AG09309 (cell line): ENCODE results near the gene DDX31.

Experiments
- DNase-seq: peaks from one replicate; pipeline ENCODE4 v3.0.0-alpha.2; 2010; ENCODE audit warnings: low read depth
- H3K4me3 ChIP-seq: 2 replicates; pipeline ENCODE4 v1.5.1; 2011; ENCODE audit warnings: mild to moderate bottlenecking, low read depth, low read length, moderate library complexity; ENCODE audit not compliant: control insufficient read depth
- TF ChIP-seq, protein P1 (sequence below): IDR thresholded peaks from 2 replicates; pipeline ENCODE4 v1.5.1; 2011; ENCODE audit warnings: mild to moderate bottlenecking, low read depth, low read length, inconsistent platforms; ENCODE audit not compliant: insufficient read depth, control insufficient read depth; ENCODE audit errors: missing control alignments

DDX31 gene

GRCh38 chr9:132644251-132644650 lies 25.5 kb downstream of the DDX31 start:
- TF ChIP-seq, protein P1, sequence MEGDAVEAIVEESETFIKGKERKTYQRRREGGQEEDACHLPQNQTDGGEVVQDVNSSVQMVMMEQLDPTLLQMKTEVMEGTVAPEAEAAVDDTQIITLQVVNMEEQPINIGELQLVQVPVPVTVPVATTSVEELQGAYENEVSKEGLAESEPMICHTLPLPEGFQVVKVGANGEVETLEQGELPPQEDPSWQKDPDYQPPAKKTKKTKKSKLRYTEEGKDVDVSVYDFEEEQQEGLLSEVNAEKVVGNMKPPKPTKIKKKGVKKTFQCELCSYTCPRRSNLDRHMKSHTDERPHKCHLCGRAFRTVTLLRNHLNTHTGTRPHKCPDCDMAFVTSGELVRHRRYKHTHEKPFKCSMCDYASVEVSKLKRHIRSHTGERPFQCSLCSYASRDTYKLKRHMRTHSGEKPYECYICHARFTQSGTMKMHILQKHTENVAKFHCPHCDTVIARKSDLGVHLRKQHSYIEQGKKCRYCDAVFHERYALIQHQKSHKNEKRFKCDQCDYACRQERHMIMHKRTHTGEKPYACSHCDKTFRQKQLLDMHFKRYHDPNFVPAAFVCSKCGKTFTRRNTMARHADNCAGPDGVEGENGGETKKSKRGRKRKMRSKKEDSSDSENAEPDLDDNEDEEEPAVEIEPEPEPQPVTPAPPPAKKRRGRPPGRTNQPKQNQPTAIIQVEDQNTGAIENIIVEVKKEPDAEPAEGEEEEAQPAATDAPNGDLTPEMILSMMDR = no peak
- DNase-seq = no peak
- H3K4me3 ChIP-seq = no peak overlapping the region

- TF ChIP-seq, protein P1 = no peak
- no peak for DNase-seq
Observed at GRCh38 chr9:132641216-132641615, 28.6 kb downstream of the DDX31 start.

DNA sequence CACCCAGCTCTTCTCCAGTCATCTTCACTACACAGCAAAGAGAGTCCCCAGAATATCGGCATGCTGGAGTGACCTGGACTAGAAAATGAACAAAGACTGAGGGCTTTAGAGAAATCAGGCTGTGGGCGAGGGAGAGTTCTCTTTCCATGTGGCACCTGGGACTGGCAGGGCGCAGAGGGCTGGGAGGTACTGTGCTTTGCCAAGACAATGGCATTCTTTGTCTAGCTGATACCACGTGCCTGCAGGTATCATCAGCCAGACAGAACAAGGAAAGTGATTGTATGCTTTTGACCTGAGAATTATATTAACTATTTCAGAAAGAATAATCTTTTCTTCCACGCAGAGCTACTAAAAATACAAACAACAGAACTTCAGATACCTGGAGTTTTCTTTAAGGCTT lies 30.5 kb downstream of the DDX31 start:
- H3K4me3 ChIP-seq = no peak overlapping the region
- DNase-seq = no peak
- TF ChIP-seq, protein P1 = no peak

More at GRCh38 chr9:132641216-132641615, 28.6 kb downstream of the DDX31 start:
- H3K4me3 ChIP-seq = no peak overlapping the region

DNA sequence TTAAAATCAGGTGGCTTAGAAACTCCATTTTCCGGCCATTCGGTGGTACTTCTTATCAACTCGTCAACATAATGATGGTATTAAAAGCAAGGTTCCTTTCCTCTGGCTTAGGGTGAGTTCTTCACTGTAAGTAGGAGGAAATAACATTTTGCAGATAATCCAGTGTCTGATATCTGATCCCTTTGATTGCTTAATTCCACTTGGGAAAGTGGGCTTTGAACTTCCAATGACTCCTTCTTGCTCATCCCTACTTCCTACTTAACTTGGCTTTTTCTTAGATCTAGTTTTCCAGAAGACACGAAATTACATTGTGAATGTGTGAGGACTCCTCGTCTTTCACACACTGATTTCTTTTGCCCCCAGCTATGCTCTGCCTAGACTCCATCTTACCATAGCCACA lies 31.5 kb downstream of the DDX31 start:
- DNase-seq = peak; percentile 14
- TF ChIP-seq, protein P1 = no peak
- H3K4me3 ChIP-seq = no peak overlapping the region

DNA sequence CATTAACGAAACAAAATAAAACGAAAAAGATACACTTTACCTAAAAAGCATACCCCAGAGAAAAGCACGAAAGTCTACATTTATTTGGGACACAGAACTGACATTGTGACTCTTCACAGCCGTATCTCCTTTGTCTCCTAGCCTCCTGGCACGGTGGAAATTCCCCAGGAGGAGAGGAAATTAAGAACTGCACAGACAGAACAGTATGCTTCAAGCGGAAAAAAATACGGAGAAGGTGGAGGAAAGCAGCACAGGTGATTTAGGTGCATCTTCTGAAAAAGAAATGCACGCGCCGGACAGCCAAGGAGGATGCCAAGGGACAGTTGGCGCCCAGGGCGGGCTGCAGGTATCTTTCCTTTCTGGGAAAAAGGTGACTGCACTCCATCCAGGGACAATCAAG lies 32.0 kb downstream of the DDX31 start:
- TF ChIP-seq, protein P1 = no peak
- no peak overlapping the region for H3K4me3 ChIP-seq
- DNase-seq = no peak

- H3K4me3 ChIP-seq = no peak overlapping the region
- TF ChIP-seq, protein P1 = no peak
- DNase-seq = no peak
Observed at GRCh38 chr9:132637351-132637750, 32.4 kb downstream of the DDX31 start.

DNA sequence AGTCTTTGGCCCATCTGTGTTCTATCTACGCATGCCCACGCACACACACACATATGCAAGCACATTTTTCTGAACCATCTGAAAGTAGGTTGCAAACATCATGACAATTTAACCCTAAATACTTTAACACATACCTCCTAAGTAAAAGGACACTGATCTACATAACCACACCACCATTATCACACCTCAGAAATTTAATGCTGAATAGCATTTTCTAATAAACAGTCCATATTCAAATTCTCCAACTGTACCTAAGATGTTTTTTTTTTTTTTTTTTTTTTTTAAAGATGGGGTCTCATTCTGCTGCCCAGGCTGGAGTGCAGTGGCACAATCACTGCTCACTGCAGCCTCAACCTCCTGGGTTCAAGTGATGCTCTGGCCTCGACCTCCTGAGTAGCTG lies 35.5 kb downstream of the DDX31 start:
- H3K4me3 ChIP-seq = no peak overlapping the region
- TF ChIP-seq, protein P1 = no peak
- DNase-seq = no peak
